Stomach (tissue), 9 donors: ENCODE results near the gene ANKRD11. TPM values are rescaled to one million over a fixed set of nuclear protein-coding genes. Genes with fewer than 3 reads are reported as not detected.

Experiments used
- DNase-seq, 2 donors: peaks; one replicate each; pipeline versions ENCODE4 v3.0.0 to v3.0.0-alpha.2; 2013 to 2019
- H3K27ac ChIP-seq, 5 donors: fragments of 200-600 bp in 4 of 5; sonication (generic) in 4 of 5; one replicate each; pipeline ENCODE4 v1.5.1; 2013 to 2019; ENCODE audit warnings: mild to moderate bottlenecking in 1 of 5, moderate library complexity in 1 of 5
- H3K27me3 ChIP-seq, 3 donors: fragments of 200-600 bp; sonication (generic); one replicate each; pipeline ENCODE4 v1.5.1; 2017 to 2019; ENCODE audit warnings: mixed run types in 1 of 3
- H3K36me3 ChIP-seq, 4 donors: fragments of 200-600 bp; sonication (generic); 1 replicate in 3 of 4; 2 replicates in 1 of 4; pipeline ENCODE4 v1.5.1; 2016 to 2019
- H3K4me1 ChIP-seq, 4 donors: fragments of 200-600 bp; sonication (generic); one replicate each; pipeline ENCODE4 v1.5.1; 2016 to 2019
- H3K4me3 ChIP-seq, 4 donors: fragments of 200-600 bp; sonication (generic) in 3 of 4; one replicate each; pipeline ENCODE4 v1.5.1; 2016 to 2019; ENCODE audit warnings: mild to moderate bottlenecking in 1 of 4
- H3K9me3 ChIP-seq, 4 donors: fragments of 200-600 bp; sonication (generic); one replicate each; pipeline ENCODE4 v1.5.1; 2016 to 2019
- EP300 ChIP-seq: sonication (generic); formaldehyde crosslinking; IDR thresholded peaks from one replicate; pipeline ENCODE4 v1.6.1; 2017; ENCODE audit warnings: antibody characterized with exemption
- POLR2A ChIP-seq, 4 donors: fragments of 450-650 bp; IDR thresholded peaks; one replicate each; pipeline ENCODE4 v1.6.1; 2016; ENCODE audit warnings: antibody characterized with exemption in 4 of 4, control low read depth in 2 of 4, mild to moderate bottlenecking in 1 of 4, moderate library complexity in 1 of 4
- POLR2AphosphoS5 ChIP-seq, 3 donors: sonication (generic); formaldehyde crosslinking; IDR thresholded peaks; one replicate each; pipeline ENCODE4 v1.6.1; 2016; ENCODE audit warnings: antibody characterized with exemption in 3 of 3
- WGBS, 5 donors: extraction: QIAGEN DNeasy Blood & Tissue Kit in 3 of 5; methylation state at CpG; one replicate each; pipeline versions ENCODE4 v1.1.5 to v1.1.7; 2013 to 2018; 5-methylcytosine and 5-hydroxymethylcytosine counted together
- intact Hi-C: fragments of 100-400 bp; cut with DNase I; formaldehyde crosslinking; loops from one replicate; pipeline ENCODE4 v1.15.1; 2023; ENCODE audit warnings: low total_unique reads
- polyA plus RNA-seq, 3 donors: library from polyadenylated mRNA; stranded (reverse); fragments of 200-250 nt; gene quantifications; one replicate each; pipeline ENCODE4 v1.2.3, GENCODE V29; 2013
- total RNA-seq, 5 donors: library from RNA; depleted of rRNA; stranded (reverse); fragments of >200 nt; gene quantifications; one replicate each; pipeline versions ENCODE4 v1.1.0 to v1.2.3, GENCODE V29; 2014 to 2016
- TF ChIP-seq, protein P1 (sequence below), 7 experiments: fragments of 450-650 bp in 4 of 7; fragments of 200-600 bp in 3 of 7; sonication (generic) in 3 of 7; IDR thresholded peaks; one replicate each; pipeline ENCODE4 v1.5.1; 2016 to 2019; ENCODE audit warnings: antibody characterized with exemption in 7 of 7, control low read depth in 2 of 7, mild to moderate bottlenecking in 1 of 7
- donor health status: healthy with polysubstance abuse.
- donor health status: Bipolar disorder and iron deficiency.
- donor health status: healthy.

Gene ANKRD11
- total and polyA plus RNA-seq, 8 donors = 25.4 to 350 (median 88.7) TPM

DNA sequence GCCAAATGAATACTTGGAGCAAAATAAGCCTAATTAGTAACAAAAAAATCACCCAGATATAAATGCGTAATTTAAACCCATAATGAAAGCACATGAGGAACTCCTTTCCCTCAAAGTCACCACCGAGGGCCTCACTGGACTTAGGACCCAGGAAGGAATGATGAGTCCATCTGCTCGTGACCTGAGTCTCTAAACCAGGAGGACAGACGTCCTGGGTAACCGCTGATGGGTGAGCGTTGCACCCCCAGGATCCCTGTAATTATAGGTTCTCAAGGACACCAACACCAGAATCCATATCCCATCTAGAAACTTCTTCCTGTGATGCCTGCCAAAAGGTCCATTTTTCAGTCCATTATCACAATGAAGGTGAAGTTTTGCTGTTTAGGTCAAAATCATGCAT lies 151.5 kb downstream of the ANKRD11 start:
- intact Hi-C loops = no loop called here
- TF ChIP-seq, protein P1, sequence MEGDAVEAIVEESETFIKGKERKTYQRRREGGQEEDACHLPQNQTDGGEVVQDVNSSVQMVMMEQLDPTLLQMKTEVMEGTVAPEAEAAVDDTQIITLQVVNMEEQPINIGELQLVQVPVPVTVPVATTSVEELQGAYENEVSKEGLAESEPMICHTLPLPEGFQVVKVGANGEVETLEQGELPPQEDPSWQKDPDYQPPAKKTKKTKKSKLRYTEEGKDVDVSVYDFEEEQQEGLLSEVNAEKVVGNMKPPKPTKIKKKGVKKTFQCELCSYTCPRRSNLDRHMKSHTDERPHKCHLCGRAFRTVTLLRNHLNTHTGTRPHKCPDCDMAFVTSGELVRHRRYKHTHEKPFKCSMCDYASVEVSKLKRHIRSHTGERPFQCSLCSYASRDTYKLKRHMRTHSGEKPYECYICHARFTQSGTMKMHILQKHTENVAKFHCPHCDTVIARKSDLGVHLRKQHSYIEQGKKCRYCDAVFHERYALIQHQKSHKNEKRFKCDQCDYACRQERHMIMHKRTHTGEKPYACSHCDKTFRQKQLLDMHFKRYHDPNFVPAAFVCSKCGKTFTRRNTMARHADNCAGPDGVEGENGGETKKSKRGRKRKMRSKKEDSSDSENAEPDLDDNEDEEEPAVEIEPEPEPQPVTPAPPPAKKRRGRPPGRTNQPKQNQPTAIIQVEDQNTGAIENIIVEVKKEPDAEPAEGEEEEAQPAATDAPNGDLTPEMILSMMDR (IDR thresholded peaks at IDR 0.05) = no peak
- TF ChIP-seq EP300 (no peak), POLR2AphosphoS5 (IDR thresholded peaks at IDR 0.05) (no peak), POLR2A (IDR thresholded peaks at IDR 0.05) (no peak)
- no peak for DNase-seq
- Histone ChIP-seq H3K4me1 (peaks cover 28 to 82% (median 49%) of the 10 kb centered on the region in 4 donors), H3K36me3 (no peaks in the 10 kb centered on the region), H3K27me3 (no peaks in the 10 kb centered on the region), H3K4me3 (no peak overlapping the region), H3K27ac (no peak overlapping the region), H3K9me3 (no peaks in the 10 kb centered on the region)
- WGBS, 5 donors = 76 to 87% (median 78%) methylated on average over 5 to 6 of the region's 6 CpGs

DNA sequence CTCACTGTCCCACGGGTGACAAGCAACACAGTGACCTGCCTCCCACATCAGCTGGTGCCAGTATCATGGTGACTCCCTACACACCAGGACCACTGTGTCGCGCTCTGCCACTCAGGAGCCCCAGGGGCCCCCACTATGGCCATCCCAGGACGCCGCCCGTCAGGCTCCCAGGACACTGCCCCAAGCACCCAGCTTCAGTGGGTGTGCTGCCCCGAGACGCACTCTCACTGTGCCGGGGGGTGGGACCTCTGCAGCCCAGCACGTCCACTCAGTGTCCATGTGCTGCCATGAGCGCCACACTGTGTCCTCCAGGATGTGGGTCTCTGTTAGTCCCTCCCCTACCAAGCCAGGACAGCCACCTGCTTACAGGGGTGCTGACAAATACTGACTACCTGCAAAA lies 152.4 kb downstream of the ANKRD11 start:
- WGBS, 5 donors = 90 to 100% (median 96%) methylated on average over 8 to 11 of the region's 11 CpGs
- Histone ChIP-seq H3K9me3 (no peaks in the 10 kb centered on the region), H3K4me1 (peaks cover 32 to 82% (median 50%) of the 10 kb centered on the region in 4 donors), H3K4me3 (no peak overlapping the region), H3K27ac (no peak overlapping the region), H3K36me3 (no peaks in the 10 kb centered on the region), H3K27me3 (no peaks in the 10 kb centered on the region)
- intact Hi-C loops = no loop called here
- no peak for DNase-seq
- TF ChIP-seq EP300 = no peak
- TF ChIP-seq POLR2AphosphoS5 (IDR thresholded peaks at IDR 0.05) = no peak
- no peak for TF ChIP-seq POLR2A (IDR thresholded peaks at IDR 0.05)
- TF ChIP-seq, protein P1 (IDR thresholded peaks at IDR 0.05) = no peak

DNA sequence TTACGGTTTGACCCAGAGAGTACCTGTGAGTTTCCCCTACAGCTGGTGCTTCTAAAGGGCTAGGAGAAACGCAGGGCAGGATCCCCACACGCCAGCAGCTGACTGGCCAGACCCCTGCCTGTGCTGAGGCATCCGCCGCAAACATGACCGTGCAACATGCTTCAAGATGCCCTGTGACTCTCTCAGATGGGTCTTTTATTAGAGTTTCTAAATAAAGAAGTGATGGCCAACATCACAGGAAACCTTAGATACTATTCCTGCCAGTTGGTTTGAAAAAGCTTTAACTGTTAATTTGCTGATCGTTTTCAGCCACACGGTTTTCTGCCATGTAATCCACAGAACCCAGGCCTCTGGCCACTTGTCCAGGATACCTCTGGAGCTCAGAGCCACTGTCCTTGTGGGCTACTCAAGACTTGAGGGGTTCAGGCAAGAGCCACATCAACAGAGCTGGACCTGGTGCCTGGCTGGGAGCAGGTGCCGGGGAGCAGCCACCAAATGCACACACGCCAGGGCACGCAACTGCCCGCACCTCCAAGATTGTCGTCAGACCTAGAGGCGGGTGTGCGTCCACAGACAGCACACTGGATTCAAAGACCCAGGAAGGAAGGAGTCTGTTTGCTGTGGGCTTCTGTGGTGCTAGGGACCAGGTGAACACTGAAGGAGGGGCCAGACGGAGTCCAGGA lies 154.4 kb downstream of the ANKRD11 start:
- Histone ChIP-seq H3K9me3 (no peaks in the 10 kb centered on the region), H3K27me3 (no peaks in the 10 kb centered on the region), H3K27ac (peak overlapping the region in 2 of 5 donors; percentile 58), H3K36me3 (no peaks in the 10 kb centered on the region), H3K4me3 (no peak overlapping the region), H3K4me1 (peaks cover 35 to 87% (median 57%) of the 10 kb centered on the region in 4 donors)
- WGBS, 5 donors = 76 to 85% (median 80%) methylated on average over 7 to 16 of the region's 16 CpGs
- intact Hi-C loops = no loop called here
- no peak for DNase-seq
- TF ChIP-seq, protein P1 (IDR thresholded peaks at IDR 0.05) = no peak
- TF ChIP-seq POLR2AphosphoS5 (IDR thresholded peaks at IDR 0.05) (no peak), POLR2A (IDR thresholded peaks at IDR 0.05) (no peak), EP300 (no peak)

DNA sequence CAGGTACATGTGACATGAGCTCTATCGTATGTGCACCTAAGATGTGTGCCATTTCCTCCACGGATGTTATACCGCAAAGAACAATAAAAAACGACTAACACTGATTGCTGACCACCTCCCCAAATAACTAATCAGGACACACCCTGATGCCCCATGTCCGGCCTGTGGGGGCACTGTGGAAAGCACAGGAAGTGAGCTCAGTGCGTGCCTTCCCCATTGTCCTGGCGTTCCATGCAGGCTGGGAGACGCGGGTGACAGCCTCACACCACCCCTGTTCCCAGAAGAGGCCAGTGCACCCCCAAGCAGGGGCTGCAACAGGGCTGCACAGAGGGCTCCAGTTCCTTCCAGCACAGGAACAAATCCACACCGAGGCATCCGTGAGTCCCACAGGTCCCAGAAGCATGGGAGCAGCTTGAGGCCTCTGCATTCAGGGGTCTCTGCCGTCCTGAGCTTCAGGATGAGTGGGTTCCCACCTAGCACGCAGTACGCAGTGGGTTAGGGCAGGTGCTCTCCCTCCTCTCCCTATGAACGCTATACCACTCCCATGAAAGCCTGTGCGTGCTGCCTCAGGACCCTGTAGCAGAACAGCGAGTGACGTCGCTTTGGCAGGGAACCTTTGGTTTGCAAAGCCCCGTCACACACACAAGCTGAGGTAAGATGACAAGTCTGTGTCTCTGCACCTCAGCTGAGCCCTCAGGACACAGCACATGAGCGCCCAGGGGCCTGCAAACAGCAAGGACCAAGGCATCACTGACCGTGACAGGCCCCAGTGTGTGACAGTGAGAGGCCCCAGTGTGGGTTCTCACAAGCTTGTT lies 155.2 kb downstream of the ANKRD11 start:
- H3K4me1 ChIP-seq = peaks cover 40 to 91% (median 61%) of the 10 kb centered on the region in 4 donors
- DNase-seq = no peak
- no peak for TF ChIP-seq POLR2AphosphoS5 (IDR thresholded peaks at IDR 0.05)
- H3K4me3 ChIP-seq = no peak overlapping the region
- intact Hi-C loops = no loop called here
- H3K9me3 ChIP-seq = no peaks in the 10 kb centered on the region
- H3K27me3 ChIP-seq = no peaks in the 10 kb centered on the region
- WGBS, 5 donors = 71 to 76% (median 74%) methylated on average over 12 to 22 of the region's 22 CpGs
- H3K36me3 ChIP-seq = no peaks in the 10 kb centered on the region
- H3K27ac ChIP-seq = peak overlapping the region in 2 of 5 donors; percentile 58
